Ecto neural progenitor cell (in vitro differentiated cells): ENCODE results near the gene MTMR2.

Experiments
- DNase-seq: peaks from one replicate; pipeline ENCODE4 v3.0.0-alpha.2; 2018; ENCODE audit warnings: low spot score

The MTMR2 gene

GRCh38 chr11:95923728-95924413 is at the start of gene MTMR2:
Gene MTMR2, minus strand, starts transcription at chr11:95924107. Its CDS starts 153 bp downstream, at chr11:95923954.
- peak; percentile 93 for DNase-seq

GRCh38 chr11:95972060-95972459 is 48.2 kb upstream of the MTMR2 start:
- no peak for DNase-seq

GRCh38 chr11:95968585-95968984 is 44.7 kb upstream of the MTMR2 start:
- no peak for DNase-seq

GRCh38 chr11:95964281-95964680 is 40.4 kb upstream of the MTMR2 start:
- DNase-seq, result no peak

- no peak for DNase-seq
These were observed 37.9 kb upstream of the MTMR2 start for GRCh38 chr11:95961758-95962157.

- DNase-seq, result no peak
These were observed 27.0 kb upstream of the MTMR2 start for GRCh38 chr11:95950905-95951304.

- DNase-seq, result no peak
These were observed 24.7 kb upstream of the MTMR2 start for GRCh38 chr11:95948637-95949036.

GRCh38 chr11:95944623-95945022 is 20.7 kb upstream of the MTMR2 start:
- no peak for DNase-seq

GRCh38 chr11:95943546-95943945 is 19.6 kb upstream of the MTMR2 start:
- DNase-seq, result no peak

GRCh38 chr11:95939091-95939490 is 15.2 kb upstream of the MTMR2 start:
- no peak for DNase-seq

- no peak for DNase-seq
These were observed 13.5 kb upstream of the MTMR2 start for GRCh38 chr11:95937358-95937757.

- DNase-seq, result no peak
These were observed 9.7 kb upstream of the MTMR2 start for GRCh38 chr11:95933594-95933993.

GRCh38 chr11:95931916-95932315 is 8.0 kb upstream of the MTMR2 start:
- DNase-seq, result no peak

GRCh38 chr11:95930948-95931347 is 7.0 kb upstream of the MTMR2 start:
- no peak for DNase-seq

GRCh38 chr11:95926726-95927125 is 2.8 kb upstream of the MTMR2 start:
- DNase-seq, result no peak

- no peak for DNase-seq
These were observed 1.1 kb upstream of the MTMR2 start for GRCh38 chr11:95925011-95925410.

GRCh38 chr11:95924414-95924760 is 480 bp upstream of the MTMR2 start:
- no peak for DNase-seq

GRCh38 chr11:95923439-95923727 is 524 bp downstream of the MTMR2 start:
- no peak for DNase-seq

GRCh38 chr11:95922536-95923438 is 1.1 kb downstream of the MTMR2 start:
- DNase-seq, result no peak

GRCh38 chr11:95922099-95922498 is 1.8 kb downstream of the MTMR2 start:
- DNase-seq, result no peak

- DNase-seq, result no peak
These were observed 3.3 kb downstream of the MTMR2 start for GRCh38 chr11:95920460-95921105.

- no peak for DNase-seq
These were observed 4.4 kb downstream of the MTMR2 start for GRCh38 chr11:95919514-95919913.

- no peak for DNase-seq
These were observed 5.2 kb downstream of the MTMR2 start for GRCh38 chr11:95918720-95919119.
